Sigmoid colon (tissue), 4 donors: ENCODE measurements around the gene GRAMD1B.
"Not testable (repeated sequence)": the region's sequence is repeated elsewhere in the genome, so short reads cannot be mapped to it uniquely, and the experiment has no call there.

Experiments used
- EP300 ChIP-seq, 4 donors: sonication (generic); formaldehyde crosslinking; IDR thresholded peaks; one replicate each; pipeline ENCODE4 v1.6.1; 2017; ENCODE audit warnings: antibody characterized with exemption in 4 of 4
- POLR2A ChIP-seq, 2 donors: fragments of 450-650 bp; IDR thresholded peaks; one replicate each; pipeline ENCODE4 v1.6.1; 2016; ENCODE audit warnings: antibody characterized with exemption in 2 of 2, mild to moderate bottlenecking in 2 of 2, moderate library complexity in 2 of 2
- POLR2AphosphoS5 ChIP-seq, 4 donors: sonication (generic); formaldehyde crosslinking; IDR thresholded peaks; one replicate each; pipeline ENCODE4 v1.6.1; 2017; ENCODE audit warnings: antibody characterized with exemption in 4 of 4
- TF ChIP-seq, protein P1 (sequence below), 4 experiments: fragments of 450-650 bp in 3 of 4; fragments of 200-600 bp in 1 of 4; IDR thresholded peaks; one replicate each; pipeline ENCODE4 v1.5.1; 2016 to 2019; ENCODE audit warnings: antibody characterized with exemption in 4 of 4, mild to moderate bottlenecking in 3 of 4, moderate library complexity in 2 of 4

GRCh38 chr11:123513309-123513708, 83.2 kb downstream of the GRAMD1B start:
- TF ChIP-seq, protein P1, sequence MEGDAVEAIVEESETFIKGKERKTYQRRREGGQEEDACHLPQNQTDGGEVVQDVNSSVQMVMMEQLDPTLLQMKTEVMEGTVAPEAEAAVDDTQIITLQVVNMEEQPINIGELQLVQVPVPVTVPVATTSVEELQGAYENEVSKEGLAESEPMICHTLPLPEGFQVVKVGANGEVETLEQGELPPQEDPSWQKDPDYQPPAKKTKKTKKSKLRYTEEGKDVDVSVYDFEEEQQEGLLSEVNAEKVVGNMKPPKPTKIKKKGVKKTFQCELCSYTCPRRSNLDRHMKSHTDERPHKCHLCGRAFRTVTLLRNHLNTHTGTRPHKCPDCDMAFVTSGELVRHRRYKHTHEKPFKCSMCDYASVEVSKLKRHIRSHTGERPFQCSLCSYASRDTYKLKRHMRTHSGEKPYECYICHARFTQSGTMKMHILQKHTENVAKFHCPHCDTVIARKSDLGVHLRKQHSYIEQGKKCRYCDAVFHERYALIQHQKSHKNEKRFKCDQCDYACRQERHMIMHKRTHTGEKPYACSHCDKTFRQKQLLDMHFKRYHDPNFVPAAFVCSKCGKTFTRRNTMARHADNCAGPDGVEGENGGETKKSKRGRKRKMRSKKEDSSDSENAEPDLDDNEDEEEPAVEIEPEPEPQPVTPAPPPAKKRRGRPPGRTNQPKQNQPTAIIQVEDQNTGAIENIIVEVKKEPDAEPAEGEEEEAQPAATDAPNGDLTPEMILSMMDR (IDR thresholded peaks at IDR 0.05) = not testable (repeated sequence)
- not testable (repeated sequence) for TF ChIP-seq POLR2AphosphoS5, POLR2A, EP300 (IDR thresholded peaks at IDR 0.05)
